HG03460 (cell line): ENCODE results near the gene CCR9.
"Not testable (repeated sequence)": the region's sequence is repeated elsewhere in the genome, so short reads cannot be mapped to it uniquely, and the experiment has no call there.

ENCODE experiments used
- ATAC-seq: cut with Tn5 transposase; IDR thresholded peaks from one replicate; pipeline ENCODE4 v1.9.1; 2021; ENCODE audit not compliant: unreplicated experiment

The CCR9 gene, protein sequence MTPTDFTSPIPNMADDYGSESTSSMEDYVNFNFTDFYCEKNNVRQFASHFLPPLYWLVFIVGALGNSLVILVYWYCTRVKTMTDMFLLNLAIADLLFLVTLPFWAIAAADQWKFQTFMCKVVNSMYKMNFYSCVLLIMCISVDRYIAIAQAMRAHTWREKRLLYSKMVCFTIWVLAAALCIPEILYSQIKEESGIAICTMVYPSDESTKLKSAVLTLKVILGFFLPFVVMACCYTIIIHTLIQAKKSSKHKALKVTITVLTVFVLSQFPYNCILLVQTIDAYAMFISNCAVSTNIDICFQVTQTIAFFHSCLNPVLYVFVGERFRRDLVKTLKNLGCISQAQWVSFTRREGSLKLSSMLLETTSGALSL

DNA sequence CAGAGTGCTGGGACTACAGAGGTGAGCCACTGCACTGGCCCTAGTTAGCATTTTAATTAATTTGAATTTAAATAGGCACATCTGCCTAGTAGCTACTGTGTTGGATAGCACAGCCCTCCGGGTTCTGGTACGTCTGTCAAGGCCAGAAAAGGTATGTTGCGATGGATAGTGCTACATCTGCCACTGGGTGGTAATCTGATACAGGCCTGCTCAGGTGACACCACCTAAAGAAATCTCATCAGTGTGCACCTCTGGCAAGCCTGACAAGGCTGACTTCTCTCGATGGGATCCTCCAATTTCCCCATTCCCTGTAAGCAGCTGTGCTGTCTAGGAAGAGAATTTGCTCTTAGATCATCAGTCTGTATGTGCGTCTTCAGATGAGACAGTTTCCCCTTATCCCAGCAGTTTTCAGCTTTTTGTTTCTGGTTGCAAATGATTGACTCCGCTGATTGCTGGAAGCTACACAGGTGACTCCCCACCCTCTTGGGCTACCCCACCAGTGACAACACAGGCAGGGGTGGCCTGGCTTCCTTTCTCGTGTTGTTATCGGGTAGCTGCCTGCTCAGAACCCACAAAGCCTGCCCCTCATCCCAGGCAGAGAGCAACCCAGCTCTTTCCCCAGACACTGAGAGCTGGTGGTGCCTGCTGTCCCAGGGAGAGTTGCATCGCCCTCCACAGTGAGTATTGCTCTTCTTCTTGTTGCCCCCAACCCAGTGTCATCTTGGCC, at the start of gene CCR9:
CCR9 (plus strand) TSS at position 565 of the 727 bp plus-strand sequence. CDS start 8,391 bp downstream, outside the sequence.
- ATAC-seq = no peak

DNA sequence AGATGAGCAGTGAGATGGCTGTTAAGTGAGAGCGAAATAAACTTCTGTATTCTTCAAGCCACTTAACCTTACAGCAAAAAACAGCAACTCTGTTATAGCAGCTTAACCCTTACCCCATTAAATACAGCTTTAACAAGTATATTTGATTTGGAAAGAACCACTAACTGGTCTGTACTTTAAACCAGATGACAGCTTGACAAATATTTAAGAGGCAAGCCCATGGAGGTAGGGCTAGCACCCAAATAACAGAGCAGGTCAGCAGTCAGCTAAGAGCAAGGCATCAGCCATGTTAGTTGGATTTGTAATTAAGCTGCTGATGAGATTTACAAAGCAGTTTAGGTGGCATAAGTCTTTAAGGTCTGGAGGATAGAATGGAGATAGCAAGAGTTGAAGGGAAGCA, 47.9 kb upstream of the CCR9 start:
- no peak for ATAC-seq

DNA sequence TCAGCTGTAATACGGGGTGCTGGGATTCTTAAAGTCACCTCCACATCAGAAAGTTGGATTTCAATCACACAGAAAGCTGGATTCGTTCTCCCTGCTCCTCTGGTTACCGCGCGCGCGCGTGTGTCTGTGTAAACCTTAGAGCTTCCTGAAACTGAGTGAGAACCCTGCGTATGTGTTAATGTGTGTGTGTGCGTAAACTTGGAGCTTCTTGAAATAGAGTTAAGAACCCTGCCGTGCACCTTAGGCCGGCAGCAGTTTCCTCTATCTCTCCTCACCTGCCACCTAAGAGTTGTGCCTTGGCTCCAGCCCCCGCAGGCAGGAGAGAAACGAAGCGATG, 45.0 kb upstream of the CCR9 start:
- no peak for ATAC-seq

DNA sequence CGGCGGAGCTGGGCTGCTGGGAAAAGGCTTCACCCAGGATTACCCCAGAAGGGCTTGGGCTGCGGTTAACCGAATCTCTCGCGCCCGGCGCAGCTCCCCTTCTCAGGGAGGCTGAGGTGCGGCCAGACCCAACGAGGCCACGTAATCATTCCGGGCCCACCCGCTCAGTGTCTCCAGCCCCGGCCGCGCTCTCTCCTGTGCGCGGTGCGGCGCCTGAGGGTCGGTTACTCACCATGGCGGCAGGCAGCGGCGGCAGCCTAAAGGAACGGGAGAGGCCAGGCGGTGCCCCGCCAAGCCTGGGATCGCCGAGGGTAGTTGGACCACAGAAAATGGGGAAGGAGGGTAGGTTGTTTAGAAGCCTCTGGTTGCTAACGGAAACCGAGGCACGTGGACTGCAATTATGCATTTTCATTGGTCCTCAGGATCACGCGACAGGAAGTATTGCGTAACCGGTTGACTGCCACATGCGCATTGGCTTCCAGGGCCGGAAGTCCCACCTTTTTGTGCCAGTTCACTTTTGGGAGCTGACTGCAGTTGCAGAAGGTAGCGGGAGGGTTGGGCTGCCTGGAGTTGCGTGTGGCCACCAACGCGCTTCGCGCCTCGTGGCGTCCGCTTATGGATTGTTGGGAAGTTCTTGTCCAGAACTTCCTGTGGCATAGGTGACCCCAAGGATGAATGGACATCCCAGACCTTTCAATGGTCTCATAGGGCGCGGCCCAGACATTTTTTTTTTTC, 44.4 kb upstream of the CCR9 start, which contains the start of gene LZTFL1:
LZTFL1 (minus strand) TSS at position 363 of the 735 bp plus-strand sequence; CDS start at position 235, 128 bp downstream.
- ATAC-seq = peak; percentile 82

DNA sequence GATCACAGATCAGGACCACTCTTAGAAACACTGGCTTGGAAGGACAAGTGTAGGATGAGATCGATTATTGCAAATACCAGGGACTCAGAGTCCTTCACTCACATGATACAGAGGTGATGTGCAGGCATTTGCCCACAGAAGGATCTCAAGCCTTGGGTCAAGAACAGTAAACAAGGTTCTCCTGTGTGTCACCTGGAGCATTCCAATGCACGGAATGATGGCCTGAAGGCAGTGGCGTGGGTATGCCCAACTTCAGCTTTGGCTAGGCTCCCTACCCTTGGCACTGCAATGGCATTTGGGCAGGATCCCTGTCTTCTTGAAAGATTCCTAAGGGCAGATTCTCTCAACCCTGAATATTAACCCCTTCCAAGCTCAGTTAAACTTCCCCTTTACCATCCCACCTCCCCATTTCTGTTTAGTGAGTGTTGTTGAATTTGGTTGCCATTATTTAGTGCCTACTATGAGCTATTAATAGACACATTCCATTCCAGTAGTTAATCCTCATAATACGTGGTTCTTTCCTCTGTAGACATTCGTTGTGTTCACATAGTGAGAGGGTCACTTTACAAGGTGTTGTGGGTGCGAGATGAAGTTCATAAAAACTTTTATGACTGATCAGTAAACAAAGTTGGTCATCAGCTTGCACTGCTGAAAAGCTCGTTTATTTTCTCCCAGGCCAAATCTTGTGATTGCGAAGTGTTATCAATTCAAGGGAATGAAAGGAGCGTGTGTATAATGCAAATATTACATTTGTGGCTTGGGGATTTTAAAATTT, 43.3 kb upstream of the CCR9 start:
- ATAC-seq = no peak

DNA sequence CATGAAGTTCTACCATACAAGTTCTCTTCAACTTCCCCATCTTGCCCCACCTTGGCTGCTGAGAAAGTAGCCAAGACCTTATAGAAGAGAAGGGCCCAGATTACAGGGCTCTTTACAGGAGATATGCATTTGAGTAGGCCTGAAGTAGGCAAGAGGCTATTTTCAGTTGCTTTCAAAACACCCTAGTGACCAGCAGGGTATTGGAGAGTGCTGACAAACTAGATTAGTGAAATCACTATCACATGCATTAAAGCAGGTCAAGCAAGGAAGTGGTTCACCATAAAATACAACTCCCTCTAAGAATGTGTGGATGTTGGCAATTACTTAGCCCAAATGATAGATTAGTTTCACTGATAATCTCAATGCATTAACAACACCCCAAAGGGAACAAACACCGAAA, 41.7 kb upstream of the CCR9 start:
- no peak for ATAC-seq

DNA sequence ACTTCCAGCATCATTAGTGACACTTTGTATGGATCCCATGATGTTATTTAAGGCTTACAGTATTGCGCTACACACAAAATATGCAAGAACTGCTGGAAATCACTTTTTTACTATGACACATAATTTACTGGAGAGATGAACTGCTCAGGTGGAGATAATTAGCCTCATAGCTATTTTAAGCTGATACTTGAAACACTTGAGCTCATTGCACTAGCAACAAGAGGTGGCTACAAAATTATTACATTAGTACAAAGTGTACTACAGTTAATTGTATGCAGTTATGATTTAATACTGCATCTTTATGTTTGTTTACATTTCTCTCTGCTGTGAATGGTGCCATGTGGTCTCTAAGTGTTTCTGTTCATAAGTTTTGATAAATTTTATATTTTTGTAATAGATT, 38.0 kb upstream of the CCR9 start:
- ATAC-seq = no peak

DNA sequence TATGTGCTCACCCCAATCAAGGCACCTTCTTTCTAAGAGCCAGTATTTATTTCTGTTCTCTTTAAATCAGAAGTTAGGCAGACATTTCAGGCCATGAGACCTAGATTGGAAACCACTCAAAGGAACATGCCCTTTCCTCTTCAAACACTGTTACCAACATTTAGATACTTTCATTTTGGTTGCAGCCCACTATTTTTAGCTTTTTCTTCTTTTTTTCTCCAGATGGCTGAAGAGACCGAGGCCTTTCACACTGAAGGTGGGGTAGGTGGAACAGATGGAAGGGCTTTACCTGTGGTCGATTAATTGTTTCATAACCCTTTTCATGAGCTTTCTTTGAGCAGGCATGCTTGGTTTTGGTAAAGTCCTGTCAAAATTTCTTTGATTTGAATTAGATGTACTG, 33.5 kb upstream of the CCR9 start:
- no peak for ATAC-seq

DNA sequence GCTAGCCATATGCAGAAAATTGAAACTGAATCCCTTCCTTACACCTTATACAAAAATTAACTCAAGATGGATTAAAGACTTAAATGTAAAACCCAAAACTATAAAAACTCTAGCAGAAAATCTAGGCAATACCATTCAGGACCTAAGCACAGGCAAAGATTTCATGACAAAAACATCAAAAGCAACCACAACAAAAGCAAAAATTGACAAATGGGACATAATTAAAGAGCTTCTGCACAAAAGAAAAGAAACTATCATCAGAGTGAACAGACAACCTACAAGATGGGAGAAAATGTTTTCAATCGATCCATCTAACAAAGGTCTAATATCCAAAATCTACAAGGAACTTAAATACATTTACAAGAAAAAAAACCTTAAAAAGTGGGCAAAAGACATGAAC, 30.0 kb upstream of the CCR9 start:
- not testable (repeated sequence) for ATAC-seq

DNA sequence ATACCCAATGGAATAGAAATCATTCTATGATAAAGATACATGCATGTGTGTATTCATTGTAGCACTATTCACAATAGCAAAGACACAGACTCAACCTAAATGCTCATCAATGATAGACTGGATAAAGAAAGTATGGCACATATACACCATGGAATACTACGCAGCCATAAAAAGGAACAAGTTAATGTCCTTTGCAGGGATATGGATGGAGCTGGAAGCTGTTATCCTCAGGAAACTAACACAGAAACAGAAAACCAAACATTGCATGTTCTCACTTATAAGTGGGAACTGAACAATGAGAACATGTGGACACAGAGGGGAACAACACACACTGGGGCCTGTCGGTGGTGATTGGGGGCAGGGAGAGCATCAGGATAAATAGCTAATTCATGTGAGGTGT, 29.3 kb upstream of the CCR9 start:
- ATAC-seq = not testable (repeated sequence)

DNA sequence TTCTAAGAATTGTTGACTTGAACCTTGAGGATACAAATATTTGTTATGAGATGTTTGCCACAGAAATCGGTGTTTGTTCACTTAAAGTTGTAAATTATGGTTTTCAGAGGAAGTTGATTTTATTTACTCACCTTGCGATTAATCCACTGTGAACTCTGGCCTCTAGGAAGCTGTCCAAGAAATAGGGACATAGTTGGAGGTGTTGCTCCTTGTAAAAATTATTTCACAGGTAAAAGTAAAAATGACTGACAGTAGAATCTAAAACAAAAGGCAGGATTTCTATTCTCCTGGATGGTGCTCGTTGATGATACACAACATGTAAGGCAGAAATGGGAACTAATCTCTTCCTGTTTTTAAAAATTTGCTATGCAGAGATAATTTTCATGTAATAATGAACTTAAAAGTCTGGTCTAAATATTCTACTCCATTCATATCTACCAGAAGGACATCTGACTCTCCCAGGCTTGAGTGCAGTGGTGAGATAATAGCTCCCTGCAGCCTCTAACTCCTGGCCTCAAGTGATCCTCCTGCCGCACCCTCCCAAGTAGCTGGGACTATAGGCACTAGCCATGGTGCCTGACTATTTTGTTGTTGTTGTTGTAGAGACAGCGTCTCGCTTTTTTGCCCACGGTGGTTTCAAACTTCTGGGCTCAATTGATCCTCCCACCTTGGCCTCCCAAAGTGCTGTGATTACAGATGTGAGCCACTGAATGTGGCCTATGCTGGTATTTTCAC, 27.4 kb upstream of the CCR9 start:
- ATAC-seq = no peak

DNA sequence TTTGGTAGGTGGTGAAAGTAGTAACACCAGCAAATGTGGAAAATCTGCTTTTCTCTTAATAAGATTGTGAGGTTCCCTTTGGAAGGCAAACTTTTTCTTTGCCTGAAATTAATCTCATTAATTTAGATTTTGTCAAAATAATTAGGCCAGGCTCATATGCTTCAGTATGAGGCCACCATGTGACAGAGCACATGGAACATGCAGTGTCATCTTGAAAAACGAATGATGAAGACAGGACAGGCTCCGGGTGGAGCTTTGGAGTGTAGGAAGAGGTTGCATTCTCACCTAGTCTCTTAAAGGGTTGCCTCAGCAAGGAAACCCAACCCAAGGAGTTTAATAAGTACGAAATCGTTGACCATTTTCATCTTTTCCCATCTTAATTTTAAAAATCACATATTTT, 25.9 kb upstream of the CCR9 start:
- ATAC-seq = no peak

DNA sequence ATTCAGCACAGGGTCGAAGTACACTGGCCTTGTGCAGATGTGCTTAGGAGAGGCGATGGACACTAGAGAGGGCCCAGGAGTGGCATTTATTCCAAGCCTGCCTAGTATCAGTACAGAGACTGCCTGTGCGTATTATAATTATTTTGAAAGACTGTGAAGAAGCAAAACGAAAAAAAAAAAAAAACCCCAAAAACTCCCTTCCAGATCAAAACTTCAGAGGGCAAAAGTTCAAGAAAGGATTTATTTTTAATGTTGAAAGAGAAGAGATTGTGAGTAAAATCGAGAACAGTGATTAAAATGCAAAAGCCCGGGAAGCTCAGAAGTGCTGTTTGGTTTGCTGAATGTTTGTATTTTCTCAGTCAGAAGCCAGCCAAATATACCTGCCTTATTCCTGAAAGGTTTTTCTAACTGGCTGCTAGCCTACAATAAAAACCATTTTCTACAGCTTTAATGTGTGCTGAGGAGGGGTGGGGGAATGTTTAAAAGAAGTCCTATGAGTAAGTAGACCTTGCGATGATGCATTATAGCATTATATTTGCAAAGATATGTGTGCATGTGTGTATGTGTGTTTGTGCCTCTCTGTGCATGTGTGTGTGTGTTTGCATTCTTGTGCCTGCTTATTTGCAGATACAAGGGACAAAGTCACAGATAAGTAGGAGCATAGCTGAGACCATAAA, 25.2 kb upstream of the CCR9 start:
- ATAC-seq = peak; percentile 59

DNA sequence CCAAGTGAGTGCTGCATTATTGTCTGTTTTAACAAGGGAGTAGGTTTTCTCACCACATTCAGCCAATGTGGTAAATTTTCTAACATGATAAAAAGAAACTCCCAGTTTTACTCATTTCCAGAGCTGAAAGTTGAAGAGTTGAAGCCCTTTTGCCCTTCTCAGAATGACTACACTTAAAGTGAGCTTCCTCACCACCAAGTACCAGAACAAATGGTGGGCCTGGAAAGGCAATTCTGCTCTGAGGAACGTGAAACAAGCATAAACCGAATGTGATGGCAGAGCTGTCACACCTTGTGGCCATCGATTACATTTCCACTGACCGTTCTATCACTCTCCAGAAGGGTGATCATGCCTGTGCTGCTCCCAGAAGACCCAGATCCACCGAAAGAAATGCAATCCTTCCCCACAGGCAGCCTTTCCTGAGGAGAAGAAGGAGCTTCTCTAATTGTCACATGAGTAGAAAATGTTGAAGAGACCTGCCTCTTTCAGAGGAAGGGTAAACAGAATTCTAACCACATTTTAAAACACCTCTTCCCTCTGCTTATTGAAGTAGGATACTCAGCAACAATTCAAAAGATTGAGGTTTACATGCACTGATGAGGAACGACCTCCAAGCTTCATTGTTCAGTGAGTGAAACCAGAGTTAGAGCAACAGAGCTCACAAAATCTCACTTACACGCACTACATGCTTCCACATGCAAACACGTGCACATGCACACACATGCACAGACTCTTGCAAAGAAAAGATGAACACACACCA, 21.4 kb upstream of the CCR9 start:
- ATAC-seq = peak; percentile 72

DNA sequence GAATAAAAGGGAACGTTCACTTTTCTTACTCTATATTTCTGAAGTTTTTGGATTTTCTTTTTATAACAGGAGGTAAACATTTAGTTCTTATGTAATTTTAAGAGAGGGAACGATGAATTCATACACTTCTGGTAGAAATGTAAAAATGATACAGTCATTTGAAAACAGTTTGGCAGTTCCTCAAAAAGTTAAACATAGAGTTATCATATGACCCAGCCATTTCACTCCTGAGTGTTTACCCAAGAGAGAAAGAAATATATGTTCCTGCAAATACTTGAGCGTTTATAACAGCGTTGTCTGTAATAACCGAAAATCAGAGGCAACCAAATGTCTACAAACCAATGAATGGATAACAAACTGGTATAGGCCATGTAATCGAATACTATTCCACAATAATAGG, 20.8 kb upstream of the CCR9 start:
- ATAC-seq = no peak

DNA sequence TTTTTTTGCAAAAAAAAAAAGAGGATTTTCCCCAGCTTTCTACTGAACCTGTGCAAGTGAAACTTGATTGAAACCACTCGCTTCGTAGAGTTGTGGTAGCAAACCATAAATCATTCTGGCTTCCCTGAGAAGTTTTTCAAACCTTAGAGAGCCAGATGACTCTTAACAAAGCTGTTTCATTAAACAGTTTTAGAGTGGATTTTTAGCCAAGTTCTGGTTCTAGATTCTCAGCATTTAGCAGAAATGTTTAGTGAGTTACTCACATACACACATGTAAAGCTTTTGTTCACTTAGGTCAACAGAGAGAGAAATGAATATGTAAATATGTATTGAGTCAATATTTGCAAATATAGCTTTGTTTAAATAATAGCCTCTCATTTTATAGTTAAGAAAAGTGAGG, 18.1 kb upstream of the CCR9 start:
- ATAC-seq = no peak

DNA sequence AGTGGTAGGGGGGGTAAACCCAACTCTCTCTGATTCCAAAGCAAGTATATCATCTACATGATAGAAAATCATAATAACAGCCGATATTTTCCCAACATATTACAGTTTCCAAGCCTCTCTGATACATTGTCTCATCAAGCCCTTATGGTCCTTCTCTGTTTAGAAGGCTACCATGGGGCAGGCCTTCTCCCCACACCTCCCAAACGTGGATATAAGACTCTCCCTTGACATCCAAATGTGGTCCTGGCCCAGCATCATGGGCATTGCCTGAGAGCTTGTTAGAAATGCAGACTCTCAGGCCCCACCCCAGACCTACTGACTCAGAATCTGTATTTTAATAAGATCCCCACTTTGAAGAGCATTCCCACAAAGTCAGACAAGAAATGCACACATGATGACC, 17.7 kb upstream of the CCR9 start:
- no peak for ATAC-seq

DNA sequence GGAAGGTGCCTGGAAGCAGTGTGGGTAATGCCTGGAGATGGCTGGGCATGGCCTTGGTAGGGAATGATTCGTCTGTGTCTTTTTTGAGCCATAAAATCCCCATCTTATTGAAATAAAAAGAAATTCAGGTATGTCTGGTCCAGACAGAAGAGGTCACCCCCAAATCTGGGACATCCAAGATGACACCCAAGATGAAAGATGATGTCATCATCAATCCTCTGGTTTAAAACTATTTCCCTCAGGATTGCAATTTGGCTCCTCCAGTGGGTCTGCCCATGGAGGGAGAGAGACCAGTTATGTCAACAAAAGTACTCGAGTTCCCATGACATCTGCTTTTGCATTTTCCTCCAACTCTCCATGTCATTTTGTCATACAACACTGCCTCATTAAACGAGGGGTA, 16.7 kb upstream of the CCR9 start:
- no peak for ATAC-seq

DNA sequence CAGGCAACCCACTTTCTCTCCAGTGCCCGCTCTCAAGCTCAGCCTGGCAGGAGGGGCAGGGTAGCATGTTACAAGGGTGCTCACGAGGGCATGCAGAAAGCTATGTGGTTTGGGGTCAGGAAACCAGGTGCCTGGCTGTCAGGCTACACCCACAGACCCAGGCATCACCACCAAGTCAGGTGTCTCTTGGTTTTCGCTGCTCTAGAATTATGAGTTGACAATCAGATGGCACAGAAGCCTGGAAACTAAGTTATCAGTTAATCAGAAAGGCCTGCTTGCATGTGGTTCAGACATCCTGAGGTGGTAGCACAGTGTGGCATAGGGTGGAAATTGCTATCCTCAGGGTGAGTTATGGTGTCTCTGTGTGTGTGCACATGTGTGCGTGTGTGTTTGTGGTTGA, 16.2 kb upstream of the CCR9 start:
- no peak for ATAC-seq
